HepG2 (cell line): ENCODE measurements around the gene SHC1. TPM values are rescaled to one million over a fixed set of nuclear protein-coding genes. Genes with fewer than 3 reads are reported as not detected.

Source experiments
- ATAC-seq: fragments of 200-7000 bp; cut with Tn5 transposase; 3 replicates; pipeline ENCODE4 v1.9.1; 2020; ENCODE audit warnings: mild to moderate bottlenecking, moderate library complexity
- BruUV-seq: library from RNA; stranded (reverse); fragments of 400-500 nt; replicated peaks from 2 replicates; lab custom pipeline; 2021; lab: Mats Ljungman, UMichigan
- CTCF ChIA-PET: fragments of 300-600 bp; formaldehyde crosslinking; extraction: SDS; loops from one replicate; lab custom pipeline; 2021; ENCODE audit warnings: low total read pairs, inconsistent platforms, low intra/inter-chr PET ratio; lab: Yijun Ruan, JAX
- POLR2A ChIA-PET: fragments of 350-600 bp; sonication (Branson Sonifier 250); formaldehyde crosslinking; loops from one replicate; lab custom pipeline; 2020; ENCODE audit warnings: antibody characterized with exemption, inconsistent platforms; lab: Yijun Ruan, JAX
- DNase-seq: peaks from one replicate; pipeline ENCODE4 v3.0.0-alpha.2; 2015; ENCODE audit warnings: low spot score
- FAIRE-seq: peaks from 3 replicates; lab custom pipeline; 2011; peaks lifted over from hg19 to GRCh38; lab: Jason Lieb, UNC
- H2AFZ ChIP-seq: one replicate; pipeline ENCODE4 v1.6.1; 2011; ENCODE audit warnings: low read length, inconsistent platforms
- H3K27ac ChIP-seq: fragments of 300-600 bp; 3 replicates; pipeline ENCODE4 v1.8.0; 2011; ENCODE audit warnings: mixed run types, mild to moderate bottlenecking, mixed read lengths, low read length, inconsistent platforms; ENCODE audit not compliant: insufficient read depth; ENCODE audit errors: extremely low read length
- H3K27me3 ChIP-seq, 2 experiments: fragments of 200-600 bp in 1 of 2; 2 replicates in 1 of 2; 3 replicates in 1 of 2; pipeline versions ENCODE4 v1.6.0 to v1.8.0; 2011; ENCODE audit warnings: low read length in 2 of 2, mild to moderate bottlenecking in 2 of 2, moderate library complexity in 2 of 2, inconsistent platforms in 1 of 2; ENCODE audit not compliant: insufficient read depth in 2 of 2, control insufficient read depth in 1 of 2
- H3K36me3 ChIP-seq, 2 experiments: fragments of 200-600 bp in 1 of 2; replicated peaks in 1 of 2; 2 replicates in 1 of 2; 3 replicates in 1 of 2; pipeline versions ENCODE4 v1.5.1 to v1.8.0; 2011; ENCODE audit warnings: low read length in 2 of 2, inconsistent platforms in 1 of 2; ENCODE audit not compliant: insufficient read depth in 2 of 2, control insufficient read depth in 1 of 2
- H3K4me1 ChIP-seq: 2 replicates; pipeline ENCODE4 v1.5.1; 2012; ENCODE audit warnings: low read length, inconsistent platforms; ENCODE audit not compliant: insufficient read depth
- H3K4me2 ChIP-seq: 2 replicates; pipeline ENCODE4 v1.6.0; 2011; ENCODE audit warnings: low read depth, low read length, inconsistent platforms
- H3K4me3 ChIP-seq, 3 experiments: fragments of 200-600 bp in 1 of 3; sonication (generic), shearing (Covaris generic) in 1 of 3; replicated peaks in 1 of 3; 2 replicates each; pipeline ENCODE4 v1.5.1; 2011 to 2016; ENCODE audit warnings: low read length in 3 of 3, inconsistent platforms in 2 of 3, low read depth in 2 of 3, mild to moderate bottlenecking in 2 of 3, control low read depth in 1 of 3, mixed read lengths in 1 of 3; ENCODE audit not compliant: insufficient read depth in 1 of 3
- H3K79me2 ChIP-seq: one replicate; pipeline ENCODE4 v1.6.1; 2011; ENCODE audit warnings: low read length, inconsistent platforms; ENCODE audit not compliant: insufficient read depth
- H3K9ac ChIP-seq: 2 replicates; pipeline ENCODE4 v1.6.0; 2011; ENCODE audit warnings: mild to moderate bottlenecking, low read depth, low read length, inconsistent platforms; ENCODE audit not compliant: insufficient read depth
- H3K9me3 ChIP-seq: 2 replicates; pipeline ENCODE4 v1.5.1; 2012; ENCODE audit warnings: mild to moderate bottlenecking, low read length
- H4K20me1 ChIP-seq: 2 replicates; pipeline ENCODE4 v1.6.0; 2011; ENCODE audit warnings: inconsistent platforms, mild to moderate bottlenecking, low read length, moderate library complexity; ENCODE audit not compliant: insufficient read depth
- GPBP1L1 ChIP-seq: sonication (generic); formaldehyde crosslinking; IDR thresholded peaks from 2 replicates; pipeline ENCODE4 v1.5.0; 2020; ENCODE audit warnings: mild to moderate bottlenecking, missing genetic modification reagents
- GPN1 ChIP-seq: sonication (generic); formaldehyde crosslinking; IDR thresholded peaks from 2 replicates; pipeline ENCODE4 v1.5.1; 2020; ENCODE audit warnings: missing genetic modification reagents, borderline replicate concordance
- GTF2F1 ChIP-seq: fragments of 150-350 bp; IDR thresholded peaks from 2 replicates; pipeline ENCODE4 v1.6.1; 2014; ENCODE audit warnings: low read length
- HBP1 ChIP-seq: IDR thresholded peaks from 2 replicates; pipeline ENCODE4 v1.6.1; 2016; ENCODE audit warnings: low read depth, control low read depth
- ISX ChIP-seq: sonication (generic); formaldehyde crosslinking; conservative IDR thresholded peaks from 2 replicates; pipeline ENCODE4 v1.5.0; 2020; ENCODE audit warnings: missing genetic modification reagents
- NONO ChIP-seq, 2 experiments: fragments of 450-650 bp in 1 of 2; sonication (generic) in 1 of 2; formaldehyde crosslinking in 1 of 2; IDR thresholded peaks in 1 of 2; conservative IDR thresholded peaks in 1 of 2; 2 replicates each; pipeline versions ENCODE4 v1.6.1 to v1.8.0; 2017 to 2022; ENCODE audit warnings: mild to moderate bottlenecking in 1 of 2, missing genetic modification reagents in 1 of 2, moderate library complexity in 1 of 2
- NR0B2 ChIP-seq: sonication (generic); formaldehyde crosslinking; IDR thresholded peaks from 2 replicates; pipeline ENCODE4 v1.4.0; 2020; ENCODE audit warnings: mild to moderate bottlenecking, missing genetic modification reagents
- SAP130 ChIP-seq: IDR thresholded peaks from 2 replicates; pipeline ENCODE4 v1.6.1; 2016; ENCODE audit warnings: low read depth
- TARDBP ChIP-seq: sonication (generic); formaldehyde crosslinking; IDR thresholded peaks from 2 replicates; pipeline ENCODE4 v1.8.0; 2022; ENCODE audit warnings: mild to moderate bottlenecking, missing genetic modification reagents
- ZBTB21 ChIP-seq: sonication (generic); formaldehyde crosslinking; IDR thresholded peaks from 2 replicates; pipeline ENCODE4 v1.4.0; 2020; ENCODE audit warnings: missing genetic modification reagents
- ZC3H13 ChIP-seq: sonication (generic); formaldehyde crosslinking; IDR thresholded peaks from 2 replicates; pipeline ENCODE4 v1.8.1; 2023; ENCODE audit warnings: mild to moderate bottlenecking, missing genetic modification reagents, moderate library complexity
- ZEB1 ChIP-seq: IDR thresholded peaks from 2 replicates; pipeline ENCODE4 v1.6.1; 2012; ENCODE audit warnings: mild to moderate bottlenecking, low read depth, inconsistent platforms; ENCODE audit not compliant: insufficient replicate concordance
- ZNF121 ChIP-seq: sonication (generic); formaldehyde crosslinking; IDR thresholded peaks from 2 replicates; pipeline ENCODE4 v1.5.0; 2020; ENCODE audit warnings: mild to moderate bottlenecking, missing genetic modification reagents
- ZNF567 ChIP-seq: sonication (generic); formaldehyde crosslinking; IDR thresholded peaks from 2 replicates; pipeline ENCODE4 v1.8.1; 2023; ENCODE audit warnings: mild to moderate bottlenecking, missing genetic modification reagents, borderline replicate concordance
- ZNF724P ChIP-seq: sonication (generic); formaldehyde crosslinking; IDR thresholded peaks from 2 replicates; pipeline ENCODE4 v1.8.0; 2022; ENCODE audit warnings: missing genetic modification reagents, borderline replicate concordance
- ZNF75D ChIP-seq: sonication (generic); formaldehyde crosslinking; IDR thresholded peaks from 2 replicates; pipeline ENCODE4 v1.8.1; 2023; ENCODE audit warnings: missing genetic modification reagents, mild to moderate bottlenecking, borderline replicate concordance
- WGBS: methylation state at CpG from one replicate; pipeline ENCODE4 v1.1.6; 2017; ENCODE audit warnings: low lambda C conversion rate; 5-methylcytosine and 5-hydroxymethylcytosine counted together
- in situ Hi-C: cut with HindIII; loops from 2 replicates; pipeline ENCODE4 v1.10.0; 2017; ENCODE audit warnings: low pct_unique_long_range_greater_than_20kb; ENCODE audit not compliant: extremely low pct_ligation_motif_present
- intact Hi-C: fragments of 100-400 bp; cut with micrococcal nuclease; formaldehyde crosslinking; loops from one replicate; pipeline ENCODE4 v1.10.0; 2022; ENCODE audit not compliant: unreplicated experiment
- polyA plus RNA-seq, 8 experiments: library from polyadenylated mRNA; depleted of rRNA in 3 of 8; stranded (reverse) in 7 of 8; unstranded in 1 of 8; fragments of >200 nt; fragmentation: Illumina TruSeq in 4 of 8; extraction: Trizol in 4 of 8; gene quantifications; 2 replicates each; pipeline versions ENCODE4 v1.2.1 to v1.2.3, GENCODE V29; 2011 to 2016; ENCODE audit warnings: low read depth in 4 of 8, missing spikeins in 1 of 8, mixed read lengths in 1 of 8; ENCODE audit not compliant: insufficient read depth in 1 of 8
- total RNA-seq, 5 experiments: library from RNA; depleted of rRNA; stranded (reverse); fragments of >200 nt; fragmentation: Illumina TruSeq; extraction: Trizol; gene quantifications; 2 replicates each; pipeline ENCODE4 v1.2.3, GENCODE V29; 2016; ENCODE audit warnings: low read depth in 1 of 5
- TF ChIP-seq, protein P1 (sequence below): sonication (generic); formaldehyde crosslinking; IDR thresholded peaks from 2 replicates; pipeline ENCODE4 v1.4.0; 2020; ENCODE audit warnings: missing genetic modification reagents, borderline replicate concordance

Gene SHC1
- total and polyA plus RNA-seq, 2 of the 13 experiments (the other 11 are each of a cell fraction or from before 2014, with no cell fraction given): 52.0 to 137 TPM

DNA sequence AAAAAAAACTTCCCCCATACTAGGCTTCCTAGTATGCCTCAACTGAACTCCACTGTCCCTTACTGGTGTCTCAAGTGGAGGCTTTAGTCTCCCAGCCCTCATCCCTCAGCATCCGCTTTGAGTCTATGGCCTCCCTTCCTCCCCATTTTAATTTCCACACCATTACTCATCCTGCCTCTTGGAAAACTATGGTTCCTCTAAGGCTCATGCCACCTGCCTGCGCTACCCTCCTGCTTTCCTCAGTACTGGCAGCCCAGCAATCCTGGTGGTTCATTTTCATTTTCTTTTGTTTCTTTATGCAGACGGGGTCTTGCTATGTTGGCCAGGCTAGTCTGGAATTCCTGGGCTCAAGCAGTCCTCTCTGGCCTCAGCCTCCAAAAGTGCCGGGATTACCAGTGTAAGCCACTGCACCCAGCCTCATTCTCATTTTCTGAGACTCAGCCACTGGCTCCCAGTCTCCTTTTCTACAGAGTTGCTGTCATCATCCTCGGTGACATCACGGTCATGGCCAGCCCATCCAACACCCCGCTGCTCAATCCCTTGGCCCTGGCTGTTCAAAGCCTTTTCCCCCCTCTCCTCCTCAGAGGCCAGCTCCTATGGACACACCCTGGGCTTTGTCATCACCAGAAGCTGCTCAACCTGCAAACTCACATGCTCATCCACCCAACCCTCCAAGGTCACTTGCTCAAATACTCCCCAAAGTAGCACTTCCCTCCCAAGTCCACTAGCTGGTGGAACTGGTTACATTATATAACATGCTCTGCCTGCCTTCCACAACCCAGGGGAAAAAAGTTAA lies 31.7 kb downstream of the SHC1 start (continued):
- TF ChIP-seq ZBTB21 (CRISPR knock-in tag) (0 out of 2 replicates have a peak, but pooled peaks have one; percentile 22), ZEB1 (no peak), SAP130 (CRISPR knock-in tag) (peak; percentile 31; the same call in 1 of the 2 replicates), ZNF121 (peak; percentile 97), HBP1 (CRISPR knock-in tag) (0 out of 2 replicates have a peak, but pooled peaks have one; percentile 21), NONO (IDR thresholded peaks at IDR 0.05) (no peak), NONO (CRISPR knock-in tag; conservative IDR thresholded peaks at IDR 0.05) (peak; percentile 45; the same call in 1 of the 2 replicates), ZNF724P (no peak), ZC3H13 (CRISPR knock-in tag) (0 out of 2 replicates have a peak, but pooled peaks have one; percentile 38)

DNA sequence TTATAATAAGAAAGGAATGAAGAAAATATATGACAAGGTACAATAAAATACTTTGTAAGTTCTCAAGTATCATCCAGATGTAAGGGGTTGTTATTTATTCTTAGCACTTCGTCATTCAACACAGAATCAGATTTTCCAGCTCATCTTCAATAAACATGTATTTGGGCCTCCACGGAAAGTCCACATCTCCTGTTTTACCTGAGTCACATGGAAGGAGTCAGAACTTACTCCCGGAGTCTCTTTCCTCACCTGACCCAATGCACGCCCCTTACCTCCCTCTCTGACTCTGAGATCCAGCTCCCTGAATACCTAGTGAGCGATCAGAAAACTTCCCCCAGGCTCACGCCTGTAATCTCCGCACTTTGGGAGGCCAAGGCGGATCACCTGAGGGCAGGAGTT lies 32.6 kb downstream of the SHC1 start:
- Histone ChIP-seq H3K4me1 (peaks cover 74% of the 10 kb centered on the region), H3K9ac (peak overlapping the region; percentile 95), H3K4me3 (peak overlapping the region; percentile 57 to 77 (median 69); a peak in 4 of 6 replicates), H3K4me2 (peak overlapping the region; percentile 91), H3K27ac (peak overlapping the region; percentile 99), H2AFZ (no peak overlapping the region), H4K20me1 (no peaks in the 10 kb centered on the region), H3K27me3 (no peaks in the 10 kb centered on the region), H3K9me3 (no peaks in the 10 kb centered on the region), H3K36me3 (no peaks in the 10 kb centered on the region), H3K79me2 (no peaks in the 10 kb centered on the region)
- POLR2A ChIA-PET: interaction anchor here (1.1 to 2.6 kb wide), 2 partner anchors 33 to 35 kb away, joined by 3 to 28 read pairs; partner anchors contain the start of gene SHC1
- WGBS: 58% methylated on average over 8 of the region's 8 CpGs
- BruUV-seq: no TSS peak
- CTCF ChIA-PET: no interaction called here
- ATAC-seq (no peak), FAIRE-seq (no peak), DNase-seq (no peak)
- intact Hi-C loops: loop anchor here (2.0 kb wide), 1 partner anchor 31 kb away; no protein-coding TSS in a partner anchor
- in situ Hi-C loops: no loop called here
- no peak for TF ChIP-seq ZNF567 (CRISPR knock-in tag)
- no peak for TF ChIP-seq NR0B2 (CRISPR knock-in tag)
- TF ChIP-seq GPBP1L1 (CRISPR knock-in tag): no peak
- TF ChIP-seq, protein P1, sequence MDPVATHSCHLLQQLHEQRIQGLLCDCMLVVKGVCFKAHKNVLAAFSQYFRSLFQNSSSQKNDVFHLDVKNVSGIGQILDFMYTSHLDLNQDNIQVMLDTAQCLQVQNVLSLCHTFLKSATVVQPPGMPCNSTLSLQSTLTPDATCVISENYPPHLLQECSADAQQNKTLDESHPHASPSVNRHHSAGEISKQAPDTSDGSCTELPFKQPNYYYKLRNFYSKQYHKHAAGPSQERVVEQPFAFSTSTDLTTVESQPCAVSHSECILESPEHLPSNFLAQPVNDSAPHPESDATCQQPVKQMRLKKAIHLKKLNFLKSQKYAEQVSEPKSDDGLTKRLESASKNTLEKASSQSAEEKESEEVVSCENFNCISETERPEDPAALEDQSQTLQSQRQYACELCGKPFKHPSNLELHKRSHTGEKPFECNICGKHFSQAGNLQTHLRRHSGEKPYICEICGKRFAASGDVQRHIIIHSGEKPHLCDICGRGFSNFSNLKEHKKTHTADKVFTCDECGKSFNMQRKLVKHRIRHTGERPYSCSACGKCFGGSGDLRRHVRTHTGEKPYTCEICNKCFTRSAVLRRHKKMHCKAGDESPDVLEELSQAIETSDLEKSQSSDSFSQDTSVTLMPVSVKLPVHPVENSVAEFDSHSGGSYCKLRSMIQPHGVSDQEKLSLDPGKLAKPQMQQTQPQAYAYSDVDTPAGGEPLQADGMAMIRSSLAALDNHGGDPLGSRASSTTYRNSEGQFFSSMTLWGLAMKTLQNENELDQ (CRISPR knock-in tag): no peak
- TF ChIP-seq TARDBP (CRISPR knock-in tag): no peak
- TF ChIP-seq ISX: no peak
- TF ChIP-seq GPN1 (CRISPR knock-in tag): no peak
- no peak for TF ChIP-seq GTF2F1
- no peak for TF ChIP-seq ZNF75D (CRISPR knock-in tag)
